Stimulated activated CD4-positive, alpha-beta T cell treated with anti-CD3 and anti-CD28 coated beads, Interleukin-2, amount 100 ng/mL, for 48 hours (primary cell): ENCODE data around the gene XPO1.
"Not testable (repeated sequence)": the region's sequence is repeated elsewhere in the genome, so short reads cannot be mapped to it uniquely, and the experiment has no call there.

ENCODE experiments used
- DNase-seq, 2 donors: peaks; one replicate each; pipeline ENCODE4 v3.0.0-alpha.2; 2020

The XPO1 gene

GRCh38 chr2:61463769-61464475, 74.2 kb downstream of the XPO1 start:
- no peak for DNase-seq

GRCh38 chr2:61461404-61461803, 76.8 kb downstream of the XPO1 start:
- DNase-seq: no peak

GRCh38 chr2:61460163-61460562, 78.0 kb downstream of the XPO1 start:
- no peak for DNase-seq

- no peak for DNase-seq
Observed at GRCh38 chr2:61456746-61457420, 81.3 kb downstream of the XPO1 start.

DNA sequence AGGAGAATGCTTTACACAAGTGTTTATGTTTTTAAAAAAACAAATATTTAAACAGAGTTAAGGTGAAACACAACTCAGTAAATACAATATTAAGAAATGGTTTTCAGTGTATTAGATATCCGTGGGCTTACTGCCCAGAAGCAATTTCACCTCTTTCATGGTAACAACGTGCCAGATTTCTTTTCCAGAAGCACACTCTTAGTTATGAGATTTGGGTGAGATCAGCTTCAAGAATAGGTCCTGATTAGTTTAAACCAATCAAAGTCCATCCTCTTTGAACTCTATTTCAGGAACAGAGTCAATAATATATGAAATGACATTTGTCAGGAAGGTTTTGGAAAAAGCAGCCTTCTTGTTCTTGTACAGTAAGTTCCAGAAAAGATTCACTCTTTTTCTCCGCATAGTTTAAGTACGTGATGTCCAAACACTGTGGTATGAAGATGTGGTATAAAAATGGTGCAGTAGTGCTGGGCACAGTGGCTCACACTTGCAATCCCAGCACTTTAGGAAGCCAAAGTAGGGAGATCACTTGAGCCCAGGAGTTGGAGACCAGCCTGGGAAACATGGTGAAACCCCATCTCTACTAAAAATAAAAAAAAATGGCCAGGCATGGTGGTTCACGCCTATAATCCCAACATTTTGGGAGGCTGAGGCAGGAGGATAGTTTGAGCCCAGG, 81.9 kb downstream of the XPO1 start:
- no peak for DNase-seq

GRCh38 chr2:61454972-61455371, 83.2 kb downstream of the XPO1 start:
- DNase-seq: not testable (repeated sequence)

DNA sequence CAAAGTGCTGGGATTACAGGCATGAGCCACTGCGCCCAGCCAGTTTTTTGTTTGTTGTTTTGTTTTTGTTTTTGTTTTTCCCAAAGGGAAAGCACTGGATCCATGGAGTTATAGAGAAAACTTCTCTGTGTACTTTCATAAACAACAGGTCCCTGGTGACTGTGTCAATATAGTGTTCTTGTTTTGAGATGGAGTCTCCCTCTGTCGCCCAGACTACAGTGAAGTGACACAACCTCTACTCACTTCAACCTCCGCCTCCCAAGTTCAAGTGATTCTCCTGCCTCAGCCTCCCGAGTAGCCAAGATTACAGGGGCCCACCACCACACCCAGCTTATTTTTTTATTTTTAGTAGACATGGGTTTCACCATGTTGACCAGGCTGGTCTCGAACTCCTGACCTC, 83.8 kb downstream of the XPO1 start:
- DNase-seq: no peak

- no peak for DNase-seq
Observed at GRCh38 chr2:61452392-61452791, 85.8 kb downstream of the XPO1 start.

DNA sequence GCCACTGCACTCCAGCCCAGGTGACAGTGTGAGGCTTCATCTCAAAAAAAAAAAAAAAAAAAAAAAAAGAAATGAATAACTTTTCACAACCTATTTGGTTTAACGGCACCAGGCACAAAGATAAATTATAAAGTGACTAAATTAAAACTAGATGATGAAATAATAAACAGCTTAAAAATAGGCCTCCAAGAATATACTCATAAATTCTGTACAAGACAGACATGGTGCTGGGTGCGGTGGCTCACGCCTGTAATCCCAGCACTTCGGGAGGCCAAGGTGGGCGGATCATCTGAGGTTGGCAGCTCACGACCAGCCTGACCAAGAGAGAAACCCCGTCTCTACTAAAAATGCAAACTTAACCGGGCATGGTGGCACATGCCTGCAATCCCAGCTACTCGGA, 87.0 kb downstream of the XPO1 start:
- no peak for DNase-seq

DNA sequence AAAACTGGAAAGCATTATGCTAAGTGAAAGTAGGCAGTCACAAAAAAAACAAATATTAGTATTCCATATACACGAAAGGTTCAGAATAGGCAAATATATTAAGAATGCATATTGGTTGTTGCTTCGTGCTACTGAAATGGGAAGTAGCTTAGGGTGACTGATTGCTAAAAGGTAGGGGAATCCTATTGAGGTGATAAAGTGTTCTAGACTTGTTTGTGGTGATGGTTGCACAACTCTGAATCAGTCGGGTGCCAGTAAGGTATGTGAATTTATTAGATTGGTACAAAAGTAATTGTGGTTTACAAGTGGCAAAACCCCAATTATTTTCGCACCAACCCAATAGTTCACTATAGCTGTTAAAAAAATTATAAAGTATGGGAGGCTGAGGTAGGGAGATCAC, 88.0 kb downstream of the XPO1 start:
- no peak for DNase-seq

DNA sequence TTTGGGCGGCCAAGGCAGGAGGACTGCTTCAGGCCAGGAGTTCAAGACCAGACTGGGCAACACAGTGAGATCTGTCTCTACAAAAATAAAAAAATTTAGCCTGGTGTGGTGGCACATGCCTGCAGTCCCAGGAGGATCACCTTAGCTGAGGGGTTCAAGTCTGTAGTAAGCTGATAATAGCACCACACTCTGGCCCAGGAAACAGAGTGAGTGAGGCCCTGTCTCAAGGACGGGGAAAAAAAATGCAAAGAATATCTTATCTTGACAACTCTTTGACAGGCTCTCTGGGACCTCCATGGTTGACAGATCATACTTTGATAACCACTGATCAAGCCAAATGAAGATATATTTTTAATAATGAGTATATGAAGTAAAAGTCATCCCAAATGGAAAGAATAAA, 89.9 kb downstream of the XPO1 start:
- DNase-seq: no peak

GRCh38 chr2:61446971-61447370, 91.2 kb downstream of the XPO1 start:
- not testable (repeated sequence) for DNase-seq

DNA sequence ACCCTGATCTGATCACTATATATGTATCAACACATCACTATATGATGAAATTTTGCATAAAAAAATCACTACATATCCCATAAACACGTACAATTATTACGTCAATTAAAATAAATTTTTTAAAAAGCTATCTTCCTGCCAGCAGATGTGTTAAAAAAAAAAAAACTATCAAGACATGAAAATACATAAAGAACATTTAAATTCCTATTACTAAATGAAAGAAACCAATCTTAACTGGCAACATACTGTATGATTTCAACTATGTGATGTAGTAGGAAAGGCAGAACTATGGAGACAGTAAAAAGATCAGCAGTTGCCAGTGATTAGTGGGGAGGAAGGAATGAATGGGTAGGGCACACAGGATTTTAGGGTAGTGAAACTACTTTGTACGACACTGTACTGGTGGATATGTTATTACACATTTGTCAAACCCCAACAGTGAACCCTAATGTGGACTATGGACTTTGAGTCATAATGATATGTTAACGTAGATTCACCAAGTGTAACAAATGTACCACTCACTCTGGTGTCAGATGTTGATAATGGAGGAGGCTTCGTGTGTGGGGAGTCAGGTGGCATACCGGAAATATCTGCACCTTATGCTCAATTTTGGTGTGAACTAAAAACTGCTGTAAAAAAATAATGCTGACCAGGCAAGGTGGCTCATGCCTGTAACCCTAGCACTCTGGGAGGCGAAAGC, 94.7 kb downstream of the XPO1 start:
- no peak for DNase-seq

- no peak for DNase-seq
Observed at GRCh38 chr2:61439241-61440002, 98.7 kb downstream of the XPO1 start.

DNA sequence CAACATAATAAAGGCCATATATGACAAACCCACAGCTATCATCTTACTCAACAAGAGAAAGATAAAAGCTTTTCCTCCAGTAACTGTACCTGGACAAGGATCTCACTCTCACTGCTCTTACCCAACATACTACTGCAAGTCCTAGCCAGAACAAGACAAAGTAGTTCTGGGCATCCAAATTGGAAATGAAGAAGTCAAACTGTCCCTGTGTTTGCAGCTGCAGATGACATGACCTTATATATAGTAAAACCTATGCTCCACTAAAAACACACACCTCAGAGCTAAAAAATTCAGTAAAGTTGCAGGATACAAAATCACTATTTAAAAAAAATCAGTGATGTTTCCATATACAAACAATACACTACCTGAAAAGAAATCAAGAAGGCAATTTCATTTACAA, 99.5 kb downstream of the XPO1 start:
- no peak for DNase-seq

DNA sequence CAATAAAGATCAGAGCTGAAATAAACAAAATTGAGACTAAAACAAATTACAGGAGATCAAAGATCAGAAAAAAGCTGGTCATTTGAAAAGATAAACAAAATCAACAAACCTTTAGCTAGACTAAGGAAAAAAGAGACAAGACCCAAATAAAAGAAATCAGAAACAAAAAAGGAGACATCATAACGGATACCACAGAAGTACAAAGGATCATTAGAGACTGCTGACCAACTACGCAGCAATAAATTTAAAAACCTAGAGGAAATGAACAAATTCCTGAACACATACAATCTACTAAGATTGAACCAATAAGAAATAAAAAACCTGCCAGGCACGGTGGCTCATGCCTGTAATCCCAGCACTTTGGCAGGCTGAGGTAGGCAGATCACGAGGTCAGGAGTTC, 101.0 kb downstream of the XPO1 start:
- DNase-seq: no peak

DNA sequence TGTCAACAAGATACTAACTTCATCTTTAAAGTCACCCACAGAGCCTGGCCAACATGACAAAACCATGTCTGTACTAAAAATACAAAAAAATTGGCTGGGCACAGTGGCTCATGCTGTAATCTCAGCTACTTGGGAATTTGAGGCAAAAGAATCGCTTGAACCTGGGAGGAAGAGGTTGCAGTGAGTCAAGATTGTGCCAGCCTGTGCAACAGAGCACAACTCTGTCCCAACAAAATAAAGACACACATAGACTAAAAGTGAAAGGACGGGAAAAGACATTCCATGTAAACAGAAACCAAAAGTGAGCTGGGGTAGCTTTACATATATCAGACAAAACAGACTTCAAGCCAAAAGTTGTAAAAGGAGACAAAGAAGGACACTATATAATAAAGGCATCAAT, 102.1 kb downstream of the XPO1 start:
- DNase-seq: no peak

- no peak for DNase-seq
Observed at GRCh38 chr2:61435291-61435690, 102.9 kb downstream of the XPO1 start.

GRCh38 chr2:61434314-61434713, 103.8 kb downstream of the XPO1 start:
- no peak for DNase-seq

DNA sequence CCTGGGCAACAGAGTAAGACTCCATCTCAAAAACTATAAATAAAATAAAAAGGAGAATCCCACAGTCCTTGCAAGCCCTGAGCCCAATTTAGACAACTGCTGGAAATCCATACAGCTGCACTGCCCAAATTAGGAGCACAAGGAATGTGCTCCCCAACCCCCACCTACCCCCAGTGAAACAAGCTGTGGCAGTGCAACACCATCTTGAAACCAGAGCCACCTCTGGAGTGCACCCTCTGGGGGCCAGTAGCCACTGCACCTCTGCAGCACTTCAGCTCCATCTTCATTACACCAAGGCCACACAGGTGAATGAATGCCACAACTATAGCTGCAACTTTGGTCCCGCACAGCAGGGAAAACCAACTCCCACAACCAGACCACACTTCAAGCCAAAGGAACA, 104.5 kb downstream of the XPO1 start:
- DNase-seq: no peak

DNA sequence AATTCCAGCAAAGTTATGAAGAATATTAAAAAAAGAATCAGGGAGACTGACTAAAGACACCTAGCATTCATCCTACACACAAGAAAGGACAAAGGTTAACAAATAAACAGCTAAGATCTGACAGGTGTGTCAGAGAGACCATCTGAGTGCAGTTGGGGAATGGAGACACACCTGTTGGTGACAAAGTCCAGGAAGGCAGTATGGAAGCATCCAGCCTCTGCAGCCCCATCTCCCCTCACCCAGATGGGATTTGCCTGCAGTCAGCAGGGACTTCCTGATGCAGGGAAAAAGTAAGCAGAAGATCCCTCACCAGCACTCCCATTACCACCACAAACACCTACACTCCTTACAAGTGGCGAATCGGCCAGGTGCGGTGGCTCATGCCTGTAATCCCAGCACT, 105.2 kb downstream of the XPO1 start:
- DNase-seq: no peak

DNA sequence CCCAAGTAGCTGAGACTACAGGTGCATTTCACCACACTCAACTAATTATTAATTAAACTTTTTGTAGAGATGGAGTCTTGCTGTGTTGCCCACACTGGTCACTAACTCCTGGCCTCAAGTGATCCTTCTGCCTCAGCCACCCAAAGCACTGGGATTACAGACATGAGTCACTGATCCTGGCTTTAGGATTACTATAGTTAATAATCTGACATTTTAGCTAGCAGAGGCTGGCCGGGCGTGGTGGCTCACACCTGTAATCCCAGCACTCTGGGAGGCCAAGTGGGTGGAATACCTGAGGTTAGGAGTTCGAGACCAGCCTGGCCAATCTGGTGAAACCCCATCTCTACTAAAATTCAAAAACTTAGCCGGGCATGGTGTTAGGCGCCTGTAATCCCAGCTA, 106.8 kb downstream of the XPO1 start:
- no peak for DNase-seq
